MCF 10A (cell line): ENCODE data around the gene C17orf113. TPM values are rescaled to one million over a fixed set of nuclear protein-coding genes. Genes with fewer than 3 reads are reported as not detected.

Source experiments
- BruUV-seq: library from RNA; stranded (reverse); fragments of 400-500 nt; replicated peaks from 2 replicates; lab custom pipeline; 2021; lab: Mats Ljungman, UMichigan
- CTCF ChIA-PET: fragments of 300-600 bp; sonication (Branson Sonifier 250); formaldehyde crosslinking; extraction: SDS; loops from one replicate; lab custom pipeline; 2021; ENCODE audit warnings: antibody characterized with exemption, inconsistent platforms; lab: Yijun Ruan, JAX
- POLR2A ChIA-PET: fragments of 300-600, 350-650 bp; sonication (Branson Sonifier 250); formaldehyde crosslinking; extraction: SDS; loops from one replicate; lab custom pipeline; 2020; ENCODE audit warnings: antibody characterized with exemption, inconsistent platforms; lab: Yijun Ruan, JAX
- DNase-seq: peaks from one replicate; pipeline ENCODE4 v3.0.0-alpha.2; 2018; ENCODE audit not compliant: unreplicated experiment
- H3K27ac Mint-ChIP-seq: one replicate; pipeline ENCODE4 v1.8.0; 2022; ENCODE audit warnings: mild to moderate bottlenecking, low read depth, mixed read lengths; ENCODE audit not compliant: unreplicated experiment
- H3K27me3 Mint-ChIP-seq: one replicate; pipeline ENCODE4 v1.8.0; 2022; ENCODE audit warnings: mixed read lengths; ENCODE audit not compliant: insufficient read depth, unreplicated experiment
- H3K36me3 Mint-ChIP-seq: one replicate; pipeline ENCODE4 v1.8.0; 2022; ENCODE audit warnings: mild to moderate bottlenecking, moderate library complexity, mixed read lengths; ENCODE audit not compliant: insufficient read depth, unreplicated experiment
- H3K4me1 Mint-ChIP-seq: one replicate; pipeline ENCODE4 v1.8.0; 2022; ENCODE audit warnings: mixed read lengths; ENCODE audit not compliant: insufficient read depth, unreplicated experiment
- H3K4me3 Mint-ChIP-seq: one replicate; pipeline ENCODE4 v1.8.0; 2022; ENCODE audit warnings: mild to moderate bottlenecking, moderate library complexity, mixed read lengths; ENCODE audit not compliant: unreplicated experiment
- H3K9me3 Mint-ChIP-seq: one replicate; pipeline ENCODE4 v1.8.0; 2022; ENCODE audit warnings: mixed read lengths; ENCODE audit not compliant: unreplicated experiment
- intact Hi-C: fragments of 100-400 bp; cut with micrococcal nuclease; formaldehyde crosslinking; loops from 2 replicates; pipeline ENCODE4 v1.14.1; 2022
- total RNA-seq: library from RNA; stranded (reverse); gene quantifications from 2 replicates; pipeline ENCODE4 v1.2.3, GENCODE V29; 2022
- TF ChIP-seq, protein P1 (sequence below): fragments of 200-600 bp; IDR thresholded peaks from one replicate; pipeline ENCODE4 v1.8.0; 2022; ENCODE audit warnings: antibody characterized with exemption, mild to moderate bottlenecking; ENCODE audit not compliant: unreplicated experiment

C17orf113 gene
- total RNA-seq, 1 experiment from 2014 or later = 0.72 TPM

GRCh38 chr17:42053731-42054500, 3.5 kb upstream of the C17orf113 start:
- TF ChIP-seq, protein P1, sequence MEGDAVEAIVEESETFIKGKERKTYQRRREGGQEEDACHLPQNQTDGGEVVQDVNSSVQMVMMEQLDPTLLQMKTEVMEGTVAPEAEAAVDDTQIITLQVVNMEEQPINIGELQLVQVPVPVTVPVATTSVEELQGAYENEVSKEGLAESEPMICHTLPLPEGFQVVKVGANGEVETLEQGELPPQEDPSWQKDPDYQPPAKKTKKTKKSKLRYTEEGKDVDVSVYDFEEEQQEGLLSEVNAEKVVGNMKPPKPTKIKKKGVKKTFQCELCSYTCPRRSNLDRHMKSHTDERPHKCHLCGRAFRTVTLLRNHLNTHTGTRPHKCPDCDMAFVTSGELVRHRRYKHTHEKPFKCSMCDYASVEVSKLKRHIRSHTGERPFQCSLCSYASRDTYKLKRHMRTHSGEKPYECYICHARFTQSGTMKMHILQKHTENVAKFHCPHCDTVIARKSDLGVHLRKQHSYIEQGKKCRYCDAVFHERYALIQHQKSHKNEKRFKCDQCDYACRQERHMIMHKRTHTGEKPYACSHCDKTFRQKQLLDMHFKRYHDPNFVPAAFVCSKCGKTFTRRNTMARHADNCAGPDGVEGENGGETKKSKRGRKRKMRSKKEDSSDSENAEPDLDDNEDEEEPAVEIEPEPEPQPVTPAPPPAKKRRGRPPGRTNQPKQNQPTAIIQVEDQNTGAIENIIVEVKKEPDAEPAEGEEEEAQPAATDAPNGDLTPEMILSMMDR = no peak
- no TSS peak for BruUV-seq
- no peak for DNase-seq
- Mint-ChIP-seq H3K27ac (no peak overlapping the region), H3K4me1 (peaks cover 13% of the 10 kb centered on the region), H3K9me3 (no peaks in the 10 kb centered on the region), H3K27me3 (peaks cover 40% of the 10 kb centered on the region), H3K4me3 (no peak overlapping the region), H3K36me3 (no peaks in the 10 kb centered on the region)
- CTCF ChIA-PET = interaction anchor here (0.8 to 1.0 kb wide), 2 partner anchors 12 to 14 kb away, joined by 3 to 4 read pairs; no protein-coding TSS in a partner anchor
- intact Hi-C loops = no loop called here
- POLR2A ChIA-PET = no interaction called here

GRCh38 chr17:42052346-42052877, 2.0 kb upstream of the C17orf113 start:
- H3K27me3 Mint-ChIP-seq = peaks cover 49% of the 10 kb centered on the region
- H3K4me3 Mint-ChIP-seq = no peak overlapping the region
- intact Hi-C loops = no loop called here
- TF ChIP-seq, protein P1 = no peak
- no TSS peak for BruUV-seq
- H3K36me3 Mint-ChIP-seq = no peaks in the 10 kb centered on the region
- H3K9me3 Mint-ChIP-seq = no peaks in the 10 kb centered on the region
- ChIA-PET CTCF (no interaction called here), POLR2A (no interaction called here)
- DNase-seq = no peak
- no peak overlapping the region for H3K27ac Mint-ChIP-seq
- peaks cover 13% of the 10 kb centered on the region for H3K4me1 Mint-ChIP-seq

- Mint-ChIP-seq H3K4me1 (peaks cover 13% of the 10 kb centered on the region), H3K27me3 (peaks cover 49% of the 10 kb centered on the region), H3K27ac (no peak overlapping the region), H3K36me3 (no peaks in the 10 kb centered on the region), H3K9me3 (no peaks in the 10 kb centered on the region), H3K4me3 (no peak overlapping the region)
- intact Hi-C loops = no loop called here
- TF ChIP-seq, protein P1 = no peak
- CTCF ChIA-PET = interaction anchor here (1.2 kb wide), 1 partner anchor 16 kb away, joined by 5 read pairs; no protein-coding TSS in a partner anchor
- DNase-seq = no peak
- POLR2A ChIA-PET = no interaction called here
- BruUV-seq = no TSS peak
These were observed 1.2 kb upstream of the C17orf113 start for GRCh38 chr17:42051645-42052044.

GRCh38 chr17:42051013-42051400, 606 bp upstream of the C17orf113 start:
- ChIA-PET POLR2A (interaction anchor here (1.1 kb wide), 1 partner anchor 31 kb away, joined by 3 read pairs; the partner anchor contains the start of gene NKIRAS2), CTCF (interaction anchor here (0.6 to 1.2 kb wide), 2 partner anchors 16 to 468 kb away, joined by 3 to 5 read pairs; no protein-coding TSS in a partner anchor)
- H3K36me3 Mint-ChIP-seq = no peaks in the 10 kb centered on the region
- intact Hi-C loops = no loop called here
- no peaks in the 10 kb centered on the region for H3K9me3 Mint-ChIP-seq
- peaks cover 13% of the 10 kb centered on the region for H3K4me1 Mint-ChIP-seq
- no peak overlapping the region for H3K27ac Mint-ChIP-seq
- no peak for DNase-seq
- no TSS peak for BruUV-seq
- TF ChIP-seq, protein P1 = no peak
- H3K27me3 Mint-ChIP-seq = peaks cover 49% of the 10 kb centered on the region
- H3K4me3 Mint-ChIP-seq = peak overlapping the region; percentile 64
